Stimulated activated CD4-positive, alpha-beta T cell treated with anti-CD3 and anti-CD28 coated beads, Interleukin-2, amount 100 ng/mL, for 4 hours (primary cell): ENCODE results near the gene C19orf73.

ENCODE experiments used
- DNase-seq: peaks from one replicate; pipeline ENCODE4 v3.0.0-alpha.2; 2020; ENCODE audit warnings: low read depth

C19orf73 gene, protein sequence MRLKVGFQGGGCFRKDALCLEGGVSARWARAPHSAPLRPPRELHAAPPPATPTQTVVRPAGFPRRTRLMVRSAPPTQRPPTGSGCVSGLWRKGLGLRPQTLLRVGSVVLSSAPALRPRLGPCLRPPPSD

DNA sequence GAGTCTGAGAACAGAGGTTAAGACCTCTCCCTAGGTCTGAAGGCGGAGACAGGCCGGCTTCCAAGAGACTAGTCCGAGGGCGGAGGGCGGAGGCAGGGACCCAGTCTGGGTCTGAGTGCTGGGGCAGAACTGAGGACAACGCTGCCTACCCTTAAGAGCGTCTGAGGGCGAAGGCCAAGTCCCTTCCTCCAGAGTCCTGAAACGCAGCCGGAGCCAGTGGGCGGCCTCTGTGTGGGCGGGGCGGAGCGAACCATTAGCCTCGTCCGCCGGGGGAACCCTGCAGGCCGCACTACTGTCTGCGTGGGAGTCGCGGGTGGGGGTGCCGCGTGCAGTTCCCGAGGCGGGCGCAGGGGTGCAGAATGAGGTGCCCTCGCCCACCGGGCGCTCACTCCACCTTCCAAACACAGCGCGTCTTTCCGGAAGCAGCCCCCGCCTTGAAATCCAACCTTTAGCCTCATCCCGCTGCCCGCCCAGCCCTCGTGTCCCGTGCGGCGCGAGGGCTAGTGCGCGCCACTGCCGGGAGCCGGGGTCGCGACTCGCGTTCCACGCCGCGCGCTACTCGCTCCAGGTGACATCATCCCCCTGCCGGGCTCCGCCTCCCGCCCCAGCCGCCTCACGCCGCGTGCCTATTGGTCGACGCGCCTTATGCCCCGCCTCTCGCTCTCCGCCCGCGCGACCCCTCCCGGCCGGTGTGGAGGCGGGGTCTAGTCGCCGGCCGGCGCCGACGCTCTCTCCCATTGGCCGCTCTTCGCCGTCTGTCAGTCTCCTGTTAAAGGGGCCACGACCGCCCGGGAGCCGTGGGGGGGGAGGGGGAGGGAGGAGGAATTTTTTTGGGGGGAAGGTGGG is at the start of gene C19orf73:
C19orf73 (minus strand) TSS at position 579 of the 846 bp plus-strand sequence; CDS start at position 458, 121 bp downstream.
- DNase-seq, result peak; percentile 93

DNA sequence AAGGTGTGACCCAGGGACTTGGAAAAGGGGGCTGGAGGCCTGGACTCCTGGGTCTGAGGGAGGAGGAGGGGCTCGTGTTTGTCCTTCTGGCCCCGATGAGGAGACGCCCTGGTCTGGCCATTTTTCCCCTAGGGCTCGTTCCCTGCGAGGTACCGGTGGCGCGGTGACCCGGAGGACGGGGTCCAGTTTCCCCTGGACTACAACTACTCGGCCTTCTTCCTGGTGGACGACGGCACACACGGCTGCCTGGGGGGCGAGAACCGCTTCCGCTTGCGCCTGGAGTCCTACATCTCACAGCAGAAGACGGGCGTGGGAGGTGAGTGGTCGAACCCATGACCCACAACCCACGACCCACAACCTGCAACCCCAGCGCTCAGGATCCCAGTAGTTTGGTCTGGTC is 49.5 kb upstream of the C19orf73 start:
- DNase-seq, result no peak

GRCh38 chr19:49167857-49168409 is 49.0 kb upstream of the C19orf73 start:
- DNase-seq, result no peak

- no peak for DNase-seq
Observed at GRCh38 chr19:49165865-49166301, 46.9 kb upstream of the C19orf73 start.

DNA sequence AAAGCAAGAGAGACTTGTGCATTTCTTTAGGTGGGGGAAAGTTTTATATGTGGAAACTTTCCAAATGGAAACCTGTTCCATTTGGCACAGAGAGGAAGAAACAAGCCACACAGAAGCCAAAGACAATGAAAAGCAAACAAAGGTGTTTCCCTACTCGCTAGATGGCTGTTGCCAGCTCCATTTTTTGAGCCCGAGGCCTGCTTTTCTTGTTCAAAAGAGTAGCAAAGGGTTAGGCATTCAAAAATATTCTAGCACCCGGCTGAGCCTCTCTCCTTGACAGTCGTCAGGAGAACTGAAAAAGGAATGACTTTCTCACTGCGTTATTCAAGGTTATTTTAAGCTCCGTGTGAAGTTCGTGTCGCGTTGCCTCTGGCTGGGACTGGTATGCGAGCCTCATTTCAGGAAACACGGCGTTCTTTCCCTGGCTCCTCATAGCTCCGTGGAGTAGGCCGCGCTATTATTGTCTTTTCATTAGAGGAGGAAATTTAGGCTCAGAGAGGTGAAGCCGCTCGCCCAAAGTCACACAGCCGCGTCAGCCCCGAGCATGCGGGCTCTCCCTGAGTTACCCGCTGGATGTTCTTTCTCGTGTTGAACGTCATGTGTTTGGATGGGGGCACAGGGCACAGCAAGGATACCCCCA is 46.3 kb upstream of the C19orf73 start:
- no peak for DNase-seq

- DNase-seq, result no peak
Observed at GRCh38 chr19:49161987-49162386, 43.0 kb upstream of the C19orf73 start.

GRCh38 chr19:49160450-49161189 is 41.7 kb upstream of the C19orf73 start:
- no peak for DNase-seq

- no peak for DNase-seq
Observed at GRCh38 chr19:49157445-49158224, 38.7 kb upstream of the C19orf73 start, which contains the start of gene TRPM4. Gene TRPM4 (plus strand): TSS chr19:49157792. CDS start chr19:49157867, 75 bp downstream.

DNA sequence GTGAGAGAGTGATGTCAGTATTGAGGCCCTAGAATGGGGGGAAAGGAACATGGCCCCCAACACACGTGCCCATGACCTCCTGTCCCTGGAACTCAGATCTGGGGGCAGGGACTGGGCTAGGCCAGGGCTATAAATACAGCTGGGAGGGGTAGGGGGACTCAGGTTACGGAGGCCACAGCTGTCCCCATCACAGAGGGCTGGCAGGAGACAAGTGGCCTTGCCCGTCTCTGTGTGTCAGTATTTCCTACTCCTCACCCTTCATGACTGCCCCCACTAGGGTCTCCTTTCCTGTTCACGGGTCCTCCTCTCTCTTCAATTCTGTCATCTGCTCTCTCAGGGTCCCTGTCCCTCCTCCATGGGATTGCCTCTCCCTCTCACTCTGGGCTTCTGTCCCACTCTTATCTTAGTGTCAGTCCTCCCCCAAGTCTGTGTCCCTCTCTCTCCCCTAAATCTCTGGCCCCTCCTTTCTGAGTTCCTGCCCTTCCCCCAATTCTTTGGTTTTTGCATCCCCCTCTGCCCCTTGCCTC is 36.9 kb upstream of the C19orf73 start:
- no peak for DNase-seq

- DNase-seq, result no peak
Observed at GRCh38 chr19:49155005-49155819, 36.3 kb upstream of the C19orf73 start, which contains the start of gene HRC. Gene HRC (minus strand): TSS chr19:49155396. CDS start chr19:49155237, 159 bp downstream.

- no peak for DNase-seq
Observed at GRCh38 chr19:49154279-49154678, 35.3 kb upstream of the C19orf73 start.

- DNase-seq, result no peak
Observed at GRCh38 chr19:49153167-49153809, 34.3 kb upstream of the C19orf73 start.

DNA sequence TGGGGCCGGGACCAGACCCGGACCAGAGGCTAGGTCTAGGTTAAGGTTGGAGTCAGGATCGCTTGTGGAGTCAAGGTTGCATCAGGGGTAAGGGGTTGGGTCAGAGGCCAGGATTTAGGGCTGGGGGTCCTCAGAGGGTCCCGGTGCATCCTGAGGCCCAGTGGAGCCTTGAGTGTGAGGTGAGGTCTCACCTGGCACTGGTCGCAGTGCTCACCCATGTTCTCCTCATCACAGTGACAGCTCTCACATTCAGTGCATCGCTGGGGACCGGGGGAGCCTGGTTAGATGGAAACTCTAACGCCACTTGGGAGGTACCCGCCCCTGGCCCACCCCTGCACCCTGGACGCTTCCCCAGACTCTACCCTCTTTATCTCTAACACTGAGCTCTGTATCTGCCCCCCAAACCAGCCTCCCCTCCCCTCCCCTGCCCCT is 33.2 kb upstream of the C19orf73 start:
- DNase-seq, result no peak

- DNase-seq, result no peak
Observed at GRCh38 chr19:49151267-49152118, 32.5 kb upstream of the C19orf73 start.

GRCh38 chr19:49150944-49151243 is 32.0 kb upstream of the C19orf73 start:
- DNase-seq, result no peak

DNA sequence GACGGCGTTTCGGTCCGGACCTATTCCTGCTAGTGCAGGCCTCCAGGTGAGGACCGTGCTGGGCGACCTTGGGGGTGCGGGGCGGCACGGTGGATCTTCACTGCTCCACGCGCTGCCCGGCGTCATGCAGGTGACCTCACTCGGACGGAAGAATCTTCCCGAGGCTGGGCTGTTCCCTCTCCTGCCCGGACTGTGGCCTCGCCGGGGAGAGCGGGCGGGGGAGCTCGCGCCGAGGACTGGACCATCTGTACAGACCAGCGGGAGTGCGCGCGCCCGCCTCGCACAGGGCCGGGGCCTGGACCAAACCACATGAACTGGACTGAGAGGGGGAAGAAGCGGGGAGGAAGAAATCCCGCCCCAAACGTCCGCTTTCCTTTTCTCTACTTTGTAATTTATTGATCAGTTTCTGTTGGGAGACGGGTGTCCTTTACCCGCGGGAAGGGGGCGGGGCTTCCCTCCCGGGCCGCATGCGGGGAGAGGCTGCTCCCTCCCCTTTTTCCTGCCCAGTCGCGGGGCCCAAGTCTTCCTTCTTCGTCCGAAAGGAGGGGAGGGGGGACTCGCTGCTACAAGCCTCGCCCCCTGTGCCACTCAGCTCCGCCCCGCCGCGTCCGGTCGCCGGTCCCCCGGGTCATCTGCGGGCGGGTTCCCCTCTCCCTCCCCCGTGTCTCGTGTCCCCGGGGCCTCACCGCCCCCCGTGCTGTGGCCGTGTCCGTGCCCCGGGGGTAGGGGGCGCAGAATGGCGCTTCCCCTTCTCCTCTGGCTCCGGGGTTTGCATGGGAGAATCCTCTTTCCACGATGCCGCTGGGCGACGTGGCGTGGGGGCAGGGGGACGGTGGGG is 31.4 kb upstream of the C19orf73 start:
- no peak for DNase-seq

- no peak for DNase-seq
Observed at GRCh38 chr19:49149652-49150105, 30.7 kb upstream of the C19orf73 start.
